Placental epithelial cell (primary cell): ENCODE measurements around the gene NELFE. TPM values are rescaled to one million over a fixed set of nuclear protein-coding genes. Genes with fewer than 3 reads are reported as not detected.

Source experiments
- small RNA-seq: library from RNA; depleted of rRNA; stranded (forward); fragments of <200 nt; gene quantifications from one replicate; pipeline ENCODE3, GENCODE V24; 2012
- total RNA-seq: library from RNA; depleted of rRNA; stranded (reverse); fragments of >200 nt; gene quantifications from 2 replicates; pipeline ENCODE4 v1.2.3, GENCODE V29; 2012

NELFE gene
- 82.8 and 105 TPM in 2 replicates for total RNA-seq

DNA sequence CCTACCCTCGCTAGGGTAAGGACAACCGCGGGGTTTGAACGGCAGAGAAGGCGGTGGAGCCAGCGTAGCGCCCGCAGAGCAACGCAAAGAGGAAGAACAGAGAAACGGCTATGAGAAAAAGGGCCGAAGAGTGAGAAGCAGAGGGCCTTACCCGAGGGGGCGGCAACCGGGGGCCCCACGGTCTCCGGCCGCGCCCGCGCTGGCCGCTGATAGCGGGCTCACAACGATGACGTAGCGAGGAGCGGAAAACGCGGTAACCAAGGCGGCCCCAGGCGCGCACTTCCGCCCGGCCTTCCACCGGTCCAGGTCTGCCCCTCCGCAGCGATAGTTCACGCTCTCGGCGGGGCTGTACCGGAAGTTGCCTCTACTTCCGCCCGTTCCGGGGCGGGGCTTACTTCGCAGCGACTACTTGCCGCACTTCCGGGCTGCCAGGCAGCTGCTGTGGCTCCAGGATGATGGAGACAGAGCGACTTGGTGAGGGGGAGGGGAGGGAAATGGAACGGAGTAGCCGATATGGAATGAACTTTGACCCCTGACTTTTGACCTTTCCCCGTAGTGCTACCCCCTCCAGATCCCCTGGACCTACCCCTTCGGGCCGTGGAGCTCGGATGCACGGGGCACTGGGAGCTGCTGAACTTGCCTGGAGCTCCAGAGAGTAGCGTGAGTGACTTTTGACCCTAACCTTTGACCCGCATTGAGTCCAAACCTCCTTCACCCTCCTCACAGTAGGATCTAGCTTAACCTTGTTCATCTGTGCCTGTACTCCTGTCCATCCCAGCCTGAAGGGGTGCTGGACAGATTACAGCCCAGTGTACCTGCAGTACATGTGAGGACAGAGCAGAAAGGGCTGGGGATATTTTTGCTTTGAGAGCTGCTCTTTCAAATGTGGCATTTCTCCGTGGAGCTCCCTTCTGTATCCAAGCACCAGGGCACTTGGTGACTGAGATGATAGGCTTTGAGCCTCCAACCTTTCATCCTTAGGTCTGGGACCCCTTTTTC, at the start of gene NELFE, which contains the start of gene SKIC2:
Gene NELFE (minus strand): TSS at position 231 of the 999 bp plus-strand sequence. CDS start 525 bp downstream, outside the sequence.
Gene SKIC2 (plus strand): TSS at position 435 of the 999 bp plus-strand sequence. CDS start 18 bp downstream, at position 453.

GRCh38 chr6:31981744-31982143, 23.0 kb upstream of the NELFE start, which contains the start of gene C4A:
TSS of gene C4A (plus strand) at chr6:31982057. CDS start at chr6:31982108, 51 bp downstream.

DNA sequence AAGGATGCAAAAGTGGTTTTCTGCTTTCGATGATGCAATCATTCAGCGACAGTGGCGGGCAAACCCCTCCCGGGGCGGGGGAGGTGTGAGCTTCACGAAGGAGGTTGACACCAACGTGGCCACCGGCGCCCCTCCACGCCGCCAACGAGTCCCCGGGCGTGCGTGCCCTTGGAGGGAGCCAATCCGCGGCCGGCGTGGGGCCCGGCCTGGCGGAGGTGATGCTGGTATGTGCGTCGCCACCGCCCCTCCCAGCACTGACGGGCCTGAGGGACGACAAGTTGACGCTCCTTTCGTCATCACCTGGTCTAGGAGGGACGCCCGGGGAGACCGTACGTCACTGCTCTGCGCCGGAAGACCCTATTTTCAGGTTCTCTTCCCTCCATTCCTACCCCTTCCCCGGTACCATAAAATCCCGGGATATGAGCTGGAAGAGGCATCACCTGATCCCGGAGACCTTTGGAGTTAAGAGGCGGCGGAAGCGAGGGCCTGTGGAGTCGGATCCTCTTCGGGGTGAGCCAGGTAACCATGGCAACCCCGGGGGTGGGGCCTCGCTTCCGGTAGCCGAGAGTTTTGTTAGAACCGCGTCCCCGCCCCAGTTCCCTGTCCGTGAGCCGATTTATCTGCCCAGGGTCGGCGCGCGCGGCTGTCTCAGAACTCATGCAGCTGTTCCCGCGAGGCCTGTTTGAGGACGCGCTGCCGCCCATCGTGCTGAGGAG, 13.4 kb upstream of the NELFE start, which contains the start of gene DXO:
Gene DXO (minus strand): TSS at position 146 of the 716 bp plus-strand sequence. CDS start 463 bp downstream, outside the sequence.

DNA sequence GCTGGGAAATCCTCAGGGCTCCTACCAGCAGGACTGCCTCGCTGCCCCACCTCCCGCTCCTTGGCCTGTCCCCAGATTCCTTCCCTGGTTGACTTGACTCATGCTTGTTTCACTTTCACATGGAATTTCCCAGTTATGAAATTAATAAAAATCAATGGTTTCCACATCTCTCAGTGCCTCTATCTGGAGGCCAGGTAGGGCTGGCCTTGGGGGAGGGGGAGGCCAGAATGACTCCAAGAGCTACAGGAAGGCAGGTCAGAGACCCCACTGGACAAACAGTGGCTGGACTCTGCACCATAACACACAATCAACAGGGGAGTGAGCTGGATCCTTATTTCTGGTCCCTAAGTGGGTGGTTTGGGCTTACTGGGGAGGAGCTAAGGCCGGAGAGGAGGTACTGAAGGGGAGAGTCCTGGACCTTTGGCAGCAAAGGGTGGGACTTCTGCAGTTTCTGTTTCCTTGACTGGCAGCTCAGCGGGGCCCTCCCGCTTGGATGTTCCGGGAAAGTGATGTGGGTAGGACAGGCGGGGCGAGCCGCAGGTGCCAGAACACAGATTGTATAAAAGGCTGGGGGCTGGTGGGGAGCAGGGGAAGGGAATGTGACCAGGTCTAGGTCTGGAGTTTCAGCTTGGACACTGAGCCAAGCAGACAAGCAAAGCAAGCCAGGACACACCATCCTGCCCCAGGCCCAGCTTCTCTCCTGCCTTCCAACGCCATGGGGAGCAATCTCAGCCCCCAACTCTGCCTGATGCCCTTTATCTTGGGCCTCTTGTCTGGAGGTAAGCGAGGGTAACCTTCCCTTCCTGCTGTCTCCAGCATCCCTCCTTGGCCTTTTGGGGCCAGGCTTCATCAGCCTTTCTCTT, 13.0 kb downstream of the NELFE start, which contains the start of gene CFB:
Gene CFB (plus strand): TSS at position 589 of the 863 bp plus-strand sequence. CDS start 127 bp downstream, at position 716.

GRCh38 chr6:31927242-31927862, 31.4 kb downstream of the NELFE start, which contains the start of gene C2:
TSS of gene C2 (plus strand) at chr6:31927717. CDS start at chr6:31927753, 36 bp downstream.

Small RNA genes lying within 50 kb of the gene (small RNA-seq; reads per million reads assigned to genes)
- gene AL645922.1: not detected

Other genes with a start within 250 kb of the NELFE start
- gene LY6G6D, start 243.6 kb downstream of the NELFE start, total RNA-seq: not detected in 2 replicates
- 0.39 and 3.5 TPM in 2 replicates for gene LY6G6C, start 237.2 kb downstream of the NELFE start, total RNA-seq
- 0.39 and 0.54 TPM in 2 replicates for gene MPIG6B, start 235.6 kb downstream of the NELFE start, total RNA-seq
- gene DDAH2, start 229.7 kb downstream of the NELFE start, total RNA-seq: 120 and 147 TPM in 2 replicates
- 568 and 799 TPM in 2 replicates for gene CLIC1, start 222.4 kb downstream of the NELFE start, total RNA-seq
- 7.9 and 8.6 TPM in 2 replicates for gene MSH5, start 219.0 kb downstream of the NELFE start, total RNA-seq
- 0.79 TPM in 1 of 2 replicates, not detected in the other for gene SAPCD1, start 196.3 kb downstream of the NELFE start, total RNA-seq
- 3.8 and 4.7 TPM in 2 replicates for gene VWA7, start 181.6 kb downstream of the NELFE start, total RNA-seq
- gene VARS1, start 163.2 kb downstream of the NELFE start, total RNA-seq: 30.2 and 90.0 TPM in 2 replicates
- 20.4 and 36.8 TPM in 2 replicates for gene LSM2, start 152.0 kb downstream of the NELFE start, total RNA-seq
- 0.11 and 1.6 TPM in 2 replicates for gene HSPA1L, start 143.7 kb downstream of the NELFE start, total RNA-seq
- 65.7 and 80.9 TPM in 2 replicates for gene HSPA1A, start 143.4 kb downstream of the NELFE start, total RNA-seq
- 46.0 and 136 TPM in 2 replicates for gene HSPA1B, start 131.2 kb downstream of the NELFE start, total RNA-seq
- 53.0 and 62.0 TPM in 2 replicates for gene NEU1, start 96.2 kb downstream of the NELFE start, total RNA-seq
- 0.11 TPM in 1 of 2 replicates, not detected in the other for gene SLC44A4, start 80.0 kb downstream of the NELFE start, total RNA-seq
- 47.1 and 61.5 TPM in 2 replicates for gene EHMT2, start 61.3 kb downstream of the NELFE start, total RNA-seq
- gene ZBTB12, start 56.9 kb downstream of the NELFE start, total RNA-seq: 2.9 and 4.7 TPM in 2 replicates
- 0.22 and 1.6 TPM in 2 replicates for gene C2, start 31.3 kb downstream of the NELFE start, total RNA-seq
- 0.39 TPM in 1 of 2 replicates, not detected in the other for gene CFB, start 12.9 kb downstream of the NELFE start, total RNA-seq
- 63.2 and 74.0 TPM in 2 replicates for gene SKIC2, start 204 bp upstream of the NELFE start, total RNA-seq
- gene DXO, start 13.2 kb upstream of the NELFE start, total RNA-seq: 23.9 and 28.6 TPM in 2 replicates
- gene C4A, start 23.1 kb upstream of the NELFE start, total RNA-seq: 2.2 and 6.3 TPM in 2 replicates
- 4.2 and 6.3 TPM in 2 replicates for gene C4B, start 55.8 kb upstream of the NELFE start, total RNA-seq
- gene CYP21A2, start 79.4 kb upstream of the NELFE start, total RNA-seq: 0.22 TPM in 1 of 2 replicates, not detected in the other
- gene TNXB, start 150.4 kb upstream of the NELFE start, total RNA-seq: 168 and 255 TPM in 2 replicates
- 26.0 and 36.9 TPM in 2 replicates for gene ATF6B, start 169.3 kb upstream of the NELFE start, total RNA-seq
- 9.8 and 12.9 TPM in 2 replicates for gene FKBPL, start 171.3 kb upstream of the NELFE start, total RNA-seq
- gene PRRT1, start 193.0 kb upstream of the NELFE start, total RNA-seq: 0.11 and 0.79 TPM in 2 replicates
- gene PPT2, start 195.2 kb upstream of the NELFE start, total RNA-seq: 59.3 and 66.9 TPM in 2 replicates
- gene EGFL8, start 205.6 kb upstream of the NELFE start, total RNA-seq: 4.3 and 5.1 TPM in 2 replicates
- 34.9 and 59.9 TPM in 2 replicates for gene AGPAT1, start 217.1 kb upstream of the NELFE start, total RNA-seq
- gene RNF5, start 219.4 kb upstream of the NELFE start, total RNA-seq: 24.7 and 55.9 TPM in 2 replicates
- 5.7 and 5.9 TPM in 2 replicates for gene AGER, start 225.3 kb upstream of the NELFE start, total RNA-seq
- gene PBX2, start 231.2 kb upstream of the NELFE start, total RNA-seq: 59.1 and 89.9 TPM in 2 replicates
- 0.79 and 2.2 TPM in 2 replicates for gene GPSM3, start 233.7 kb upstream of the NELFE start, total RNA-seq